ENCODE results near the gene TMEM248.
A peak's percentile ranks its signal among the peaks of the same experiment; 100 is the strongest.

The TMEM248 gene

DNA sequence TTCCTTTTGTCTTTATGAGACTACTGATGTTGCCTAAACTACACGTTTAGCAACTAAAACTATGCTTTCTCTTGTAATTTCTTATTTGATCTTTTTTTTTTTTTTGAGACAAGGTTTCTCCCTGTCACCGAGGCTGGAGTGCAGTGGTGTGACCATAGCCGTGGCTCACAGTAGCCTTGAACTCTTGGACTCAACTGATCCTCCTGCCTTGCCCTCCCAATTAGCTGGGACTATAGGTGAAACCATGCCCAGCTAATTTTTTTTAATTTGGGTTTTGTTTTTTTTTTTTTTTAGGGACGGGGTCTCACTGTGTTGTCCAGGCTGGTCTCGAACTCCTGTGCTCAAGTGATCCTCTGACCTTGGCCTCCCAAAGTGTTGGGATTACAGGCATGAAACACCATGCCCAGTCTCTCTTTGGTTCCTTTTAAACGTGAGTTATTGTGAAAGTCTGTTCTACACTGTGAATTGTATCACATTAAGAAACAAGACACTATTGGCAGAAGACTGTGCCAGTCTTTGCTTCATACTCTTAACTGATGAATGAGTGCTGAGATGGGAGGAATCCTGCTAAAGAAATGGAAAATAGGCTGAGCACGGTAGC lies 6.4 kb downstream of the TMEM248 start:
- no peak overlapping the region for H3K27ac ChIP-seq (ENCODE audit: low read depth, low read length)
- H3K27me3 ChIP-seq (ENCODE audit: control insufficient read depth, insufficient read depth, low read length): no peaks in the 10 kb centered on the region
- no peaks in the 10 kb centered on the region for H3K36me3 ChIP-seq (ENCODE audit: control insufficient read depth, insufficient read depth, low read length)
- H3K9me3 ChIP-seq (ENCODE audit: control insufficient read depth, insufficient read depth, low read length): no peaks in the 10 kb centered on the region
- H3K4me1 ChIP-seq (ENCODE audit: control insufficient read depth, insufficient read depth, low read length): peaks cover 8% of the 10 kb centered on the region; the same call in 1 of the 2 replicates
- no peak overlapping the region for H3K9ac ChIP-seq (ENCODE audit: low read depth, low read length)
- H3K4me3 ChIP-seq (ENCODE audit: low read depth, low read length): no peak overlapping the region

DNA sequence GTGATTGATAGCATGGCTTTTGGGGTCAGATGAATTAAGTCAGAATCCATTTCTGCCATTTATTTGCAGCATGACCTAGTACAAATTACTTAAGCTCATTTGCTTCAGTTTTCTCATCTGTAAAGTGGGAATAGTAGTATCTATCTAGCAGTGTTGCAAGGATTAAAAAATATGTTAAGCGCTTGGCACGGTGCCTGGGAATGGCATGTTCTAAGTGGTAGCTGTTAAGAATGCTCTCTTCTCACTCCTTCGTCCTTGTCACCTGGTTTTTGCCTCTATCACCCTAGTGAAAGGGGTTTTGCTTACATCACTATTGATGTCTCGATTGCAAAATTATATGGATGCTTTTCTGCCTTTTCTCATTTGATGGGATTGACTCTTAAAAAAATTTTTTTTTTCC lies 7.4 kb downstream of the TMEM248 start:
- Histone ChIP-seq H3K36me3 (ENCODE audit: control insufficient read depth, insufficient read depth, low read length) (no peaks in the 10 kb centered on the region), H3K4me3 (ENCODE audit: low read depth, low read length) (no peak overlapping the region), H3K4me1 (ENCODE audit: control insufficient read depth, insufficient read depth, low read length) (peaks cover 8% of the 10 kb centered on the region; the same call in 1 of the 2 replicates), H3K27me3 (ENCODE audit: control insufficient read depth, insufficient read depth, low read length) (no peaks in the 10 kb centered on the region), H3K27ac (ENCODE audit: low read depth, low read length) (no peak overlapping the region), H3K9ac (ENCODE audit: low read depth, low read length) (no peak overlapping the region), H3K9me3 (ENCODE audit: control insufficient read depth, insufficient read depth, low read length) (no peaks in the 10 kb centered on the region)

DNA sequence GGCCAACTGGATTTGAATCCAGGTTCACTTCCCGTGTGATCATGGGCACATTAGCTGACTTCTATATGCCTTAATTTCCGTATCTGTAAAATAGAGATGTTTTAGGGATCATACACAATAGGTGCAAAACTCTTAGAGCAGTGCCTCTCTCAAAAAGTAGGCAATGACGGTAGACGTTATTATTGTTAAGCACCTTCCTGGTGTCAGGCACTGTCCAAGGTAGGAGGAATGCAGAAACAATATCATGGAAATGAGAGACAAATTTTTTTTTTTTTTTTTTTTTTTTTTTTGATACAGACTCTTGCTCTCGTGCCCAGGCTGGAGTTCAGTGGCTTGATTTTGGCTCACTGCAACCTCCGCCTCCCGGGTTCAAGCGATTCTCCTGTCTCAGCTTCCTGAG lies 8.1 kb downstream of the TMEM248 start:
- Histone ChIP-seq H3K27me3 (ENCODE audit: control insufficient read depth, insufficient read depth, low read length) (no peaks in the 10 kb centered on the region), H3K27ac (ENCODE audit: low read depth, low read length) (no peak overlapping the region), H3K4me1 (ENCODE audit: control insufficient read depth, insufficient read depth, low read length) (peaks cover 8% of the 10 kb centered on the region; the same call in 1 of the 2 replicates), H3K36me3 (ENCODE audit: control insufficient read depth, insufficient read depth, low read length) (no peaks in the 10 kb centered on the region), H3K9me3 (ENCODE audit: control insufficient read depth, insufficient read depth, low read length) (no peaks in the 10 kb centered on the region), H3K9ac (ENCODE audit: low read depth, low read length) (no peak overlapping the region), H3K4me3 (ENCODE audit: low read depth, low read length) (no peak overlapping the region)

DNA sequence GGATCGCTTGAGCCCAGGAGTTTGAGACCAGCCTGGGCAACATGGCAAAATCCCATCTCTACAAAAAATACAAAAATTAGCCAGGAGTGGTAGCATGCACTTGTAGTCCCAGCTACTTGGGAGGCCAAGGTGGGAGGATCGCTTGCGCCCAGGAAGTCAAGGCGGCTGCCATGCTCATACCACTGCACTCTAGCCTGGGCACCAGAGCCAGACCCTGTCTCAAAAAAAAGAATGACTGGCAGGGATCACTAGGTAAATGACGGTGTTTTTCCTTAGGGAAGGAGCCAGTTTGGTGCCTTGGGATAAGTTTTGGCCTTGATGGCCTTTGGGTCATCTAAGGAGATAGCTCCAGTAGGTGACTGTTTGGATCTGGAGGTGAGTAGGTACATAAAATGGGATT lies 8.9 kb downstream of the TMEM248 start:
- Histone ChIP-seq H3K36me3 (ENCODE audit: control insufficient read depth, insufficient read depth, low read length) (no peaks in the 10 kb centered on the region), H3K9ac (ENCODE audit: low read depth, low read length) (no peak overlapping the region), H3K27ac (ENCODE audit: low read depth, low read length) (no peak overlapping the region), H3K4me3 (ENCODE audit: low read depth, low read length) (no peak overlapping the region), H3K9me3 (ENCODE audit: control insufficient read depth, insufficient read depth, low read length) (no peaks in the 10 kb centered on the region), H3K27me3 (ENCODE audit: control insufficient read depth, insufficient read depth, low read length) (no peaks in the 10 kb centered on the region), H3K4me1 (ENCODE audit: control insufficient read depth, insufficient read depth, low read length) (peaks cover 8% of the 10 kb centered on the region; the same call in 1 of the 2 replicates)

DNA sequence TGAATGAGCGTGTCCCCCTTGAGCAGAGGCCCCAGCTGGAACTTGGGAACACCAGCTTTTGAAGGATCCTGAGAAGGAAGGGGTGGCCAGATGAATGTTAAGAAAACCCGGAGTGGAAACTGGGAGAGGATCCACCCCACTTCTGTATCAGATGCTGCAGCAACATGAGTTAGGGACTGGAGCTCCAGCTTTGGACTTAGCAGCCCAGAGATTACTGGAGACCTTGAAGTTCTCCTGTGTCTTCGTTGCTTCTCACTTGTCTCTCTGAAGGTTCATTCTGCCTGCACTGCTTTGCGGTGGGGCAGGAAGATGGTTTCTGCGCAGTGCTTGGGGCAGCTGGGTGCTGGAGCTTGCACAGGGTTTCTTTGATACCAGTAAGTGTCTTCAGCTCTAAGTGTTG lies 9.3 kb downstream of the TMEM248 start:
- H3K27ac ChIP-seq (ENCODE audit: low read depth, low read length): no peak overlapping the region
- no peaks in the 10 kb centered on the region for H3K36me3 ChIP-seq (ENCODE audit: control insufficient read depth, insufficient read depth, low read length)

DNA sequence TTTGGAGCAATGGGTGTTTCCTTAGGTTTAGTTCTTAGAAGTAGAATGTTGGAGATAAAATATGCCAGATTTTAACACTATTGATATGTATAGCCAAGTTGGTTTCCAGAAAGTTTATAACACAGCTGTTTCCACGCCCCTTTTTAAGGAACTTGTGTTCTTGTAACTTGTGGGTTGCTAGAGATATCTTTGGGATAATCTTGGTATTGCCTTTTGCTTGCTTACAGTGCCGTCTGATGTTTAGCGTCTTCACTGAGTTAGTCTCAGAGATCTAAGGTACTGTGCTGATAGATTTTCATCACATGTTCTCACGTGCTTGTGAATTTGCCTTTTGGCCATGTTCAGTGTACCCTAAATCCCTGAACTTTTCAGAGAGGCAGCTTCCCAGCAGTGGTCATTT lies 12.4 kb downstream of the TMEM248 start:
- H3K9ac ChIP-seq (ENCODE audit: low read depth, low read length): no peak overlapping the region
- H3K36me3 ChIP-seq (ENCODE audit: control insufficient read depth, insufficient read depth, low read length): no peaks in the 10 kb centered on the region

More for the DNA sequence above, 9.3 kb downstream of the TMEM248 start:
- peak overlapping the region; percentile 18; the same call in 1 of the 2 replicates for H3K4me3 ChIP-seq (ENCODE audit: low read depth, low read length)
- no peaks in the 10 kb centered on the region for H3K27me3 ChIP-seq (ENCODE audit: control insufficient read depth, insufficient read depth, low read length)
- peaks cover 8% of the 10 kb centered on the region; the same call in 1 of the 2 replicates for H3K4me1 ChIP-seq (ENCODE audit: control insufficient read depth, insufficient read depth, low read length)
- no peak overlapping the region for H3K9ac ChIP-seq (ENCODE audit: low read depth, low read length)
- H3K9me3 ChIP-seq (ENCODE audit: control insufficient read depth, insufficient read depth, low read length): no peaks in the 10 kb centered on the region

DNA sequence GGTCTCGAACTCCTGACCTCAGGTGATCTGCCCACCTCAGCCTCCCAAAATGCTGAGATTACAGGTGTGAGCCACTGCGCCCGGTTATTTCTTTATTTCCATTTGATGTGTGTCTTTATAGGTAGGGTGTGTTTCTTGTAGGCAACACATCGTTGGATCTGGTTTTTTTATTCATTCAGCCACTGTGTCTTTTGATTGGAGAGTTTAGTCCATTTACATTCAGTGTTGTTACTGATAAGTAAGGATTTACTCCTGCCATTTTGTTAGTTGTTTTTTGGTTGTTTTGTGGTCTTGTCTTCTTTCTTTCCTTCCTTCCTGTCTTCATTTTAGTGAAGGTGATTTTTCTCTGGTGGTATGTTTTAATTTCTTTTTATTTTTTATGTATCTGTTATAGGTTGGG lies 16.9 kb downstream of the TMEM248 start:
- Histone ChIP-seq H3K27me3 (ENCODE audit: control insufficient read depth, insufficient read depth, low read length) (no peaks in the 10 kb centered on the region), H3K9ac (ENCODE audit: low read depth, low read length) (no peak overlapping the region), H3K4me3 (ENCODE audit: low read depth, low read length) (no peak overlapping the region), H3K27ac (ENCODE audit: low read depth, low read length) (no peak overlapping the region), H3K9me3 (ENCODE audit: control insufficient read depth, insufficient read depth, low read length) (no peaks in the 10 kb centered on the region), H3K4me1 (ENCODE audit: control insufficient read depth, insufficient read depth, low read length) (no peaks in the 10 kb centered on the region), H3K36me3 (ENCODE audit: control insufficient read depth, insufficient read depth, low read length) (peaks cover 17% of the 10 kb centered on the region)

More for the DNA sequence above, 12.4 kb downstream of the TMEM248 start:
- no peak overlapping the region for H3K4me3 ChIP-seq (ENCODE audit: low read depth, low read length)
- H3K4me1 ChIP-seq (ENCODE audit: control insufficient read depth, insufficient read depth, low read length): peaks cover 8% of the 10 kb centered on the region; the same call in 1 of the 2 replicates
- no peak overlapping the region for H3K27ac ChIP-seq (ENCODE audit: low read depth, low read length)
- no peaks in the 10 kb centered on the region for H3K9me3 ChIP-seq (ENCODE audit: control insufficient read depth, insufficient read depth, low read length)
- H3K27me3 ChIP-seq (ENCODE audit: control insufficient read depth, insufficient read depth, low read length): no peaks in the 10 kb centered on the region

DNA sequence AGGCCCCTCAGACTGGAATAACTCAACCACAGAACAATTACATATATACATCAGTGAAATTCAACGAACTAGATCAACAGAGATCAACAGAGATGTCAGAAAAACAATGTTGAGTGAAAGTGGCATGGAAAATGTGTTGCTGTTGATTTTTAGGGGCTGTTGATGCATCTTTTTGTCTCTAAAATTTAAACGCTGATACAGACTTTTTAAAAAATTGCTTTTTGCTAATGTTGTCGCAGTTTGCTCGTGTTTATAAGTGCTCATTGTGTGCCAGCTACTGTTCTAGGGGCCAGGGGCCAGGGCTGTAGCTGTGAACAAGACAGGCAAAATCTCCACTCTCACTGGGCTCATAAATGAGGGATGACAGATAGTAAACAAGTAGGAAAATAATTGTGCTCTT lies 18.3 kb downstream of the TMEM248 start:
- H3K9ac ChIP-seq (ENCODE audit: low read depth, low read length): no peak overlapping the region
- H3K4me1 ChIP-seq (ENCODE audit: control insufficient read depth, insufficient read depth, low read length): no peaks in the 10 kb centered on the region
- H3K36me3 ChIP-seq (ENCODE audit: control insufficient read depth, insufficient read depth, low read length): peaks cover 27% of the 10 kb centered on the region
- no peak overlapping the region for H3K27ac ChIP-seq (ENCODE audit: low read depth, low read length)
- H3K9me3 ChIP-seq (ENCODE audit: control insufficient read depth, insufficient read depth, low read length): no peaks in the 10 kb centered on the region
- H3K4me3 ChIP-seq (ENCODE audit: low read depth, low read length): no peak overlapping the region
- no peaks in the 10 kb centered on the region for H3K27me3 ChIP-seq (ENCODE audit: control insufficient read depth, insufficient read depth, low read length)

DNA sequence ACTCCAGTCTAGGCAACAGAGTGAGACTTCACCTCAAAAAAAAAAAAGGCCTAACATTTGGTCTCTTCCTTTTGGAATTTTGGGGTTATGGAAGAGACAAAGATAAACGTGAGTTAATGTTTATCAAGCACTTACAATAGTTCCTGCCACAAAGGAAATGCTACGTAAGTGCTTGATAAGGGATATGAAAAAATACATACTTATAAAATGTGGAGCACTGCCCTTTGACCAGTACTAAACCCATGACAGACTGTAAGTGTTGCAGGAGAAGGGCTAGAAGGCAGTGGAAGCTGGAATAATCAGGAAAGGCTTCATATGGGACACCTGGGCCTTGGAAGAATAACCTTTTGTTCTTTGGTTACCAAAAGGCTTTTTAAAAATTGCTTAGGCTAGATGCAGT lies 25.5 kb downstream of the TMEM248 start:
- H3K27ac ChIP-seq (ENCODE audit: low read depth, low read length): no peak overlapping the region

DNA sequence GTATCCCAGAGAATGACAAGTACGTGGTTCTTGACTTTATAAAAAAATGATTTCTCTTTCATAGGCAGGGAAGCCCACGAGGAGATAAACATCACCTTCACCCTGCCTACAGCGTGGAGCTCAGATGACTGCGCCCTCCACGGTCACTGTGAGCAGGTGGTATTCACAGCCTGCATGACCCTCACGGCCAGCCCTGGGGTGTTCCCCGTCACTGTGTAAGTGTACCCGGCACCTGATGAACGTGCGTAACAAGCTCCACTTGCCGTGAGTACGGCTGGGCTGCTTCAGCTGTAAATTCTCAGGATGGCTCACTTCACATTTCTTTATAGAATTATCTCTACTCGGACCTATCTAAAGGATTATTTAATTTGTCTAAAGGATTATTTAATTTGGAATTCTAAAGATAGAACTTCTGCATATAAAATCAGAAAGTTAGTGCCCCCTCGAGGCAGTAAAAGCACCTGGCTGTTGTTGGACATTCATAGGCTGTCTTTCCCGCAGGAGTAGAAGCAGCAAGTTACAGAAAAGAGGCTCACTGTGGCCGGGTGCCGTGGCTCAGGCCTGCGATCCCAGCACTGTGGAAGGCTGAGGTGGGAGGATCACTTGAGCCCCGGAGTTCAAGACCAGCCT lies 27.6 kb downstream of the TMEM248 start:
- H3K27ac ChIP-seq (ENCODE audit: low read depth, low read length): no peak overlapping the region
- no peaks in the 10 kb centered on the region for H3K4me1 ChIP-seq (ENCODE audit: control insufficient read depth, insufficient read depth, low read length)
- H3K9me3 ChIP-seq (ENCODE audit: control insufficient read depth, insufficient read depth, low read length): no peaks in the 10 kb centered on the region
- H3K27me3 ChIP-seq (ENCODE audit: control insufficient read depth, insufficient read depth, low read length): no peaks in the 10 kb centered on the region
- no peak overlapping the region for H3K4me3 ChIP-seq (ENCODE audit: low read depth, low read length)
- H3K9ac ChIP-seq (ENCODE audit: low read depth, low read length): no peak overlapping the region
- peaks cover 75% of the 10 kb centered on the region for H3K36me3 ChIP-seq (ENCODE audit: control insufficient read depth, insufficient read depth, low read length)

More for the DNA sequence above, 25.5 kb downstream of the TMEM248 start:
- no peaks in the 10 kb centered on the region for H3K9me3 ChIP-seq (ENCODE audit: control insufficient read depth, insufficient read depth, low read length)
- no peaks in the 10 kb centered on the region for H3K4me1 ChIP-seq (ENCODE audit: control insufficient read depth, insufficient read depth, low read length)
- H3K9ac ChIP-seq (ENCODE audit: low read depth, low read length): no peak overlapping the region
- H3K36me3 ChIP-seq (ENCODE audit: control insufficient read depth, insufficient read depth, low read length): peaks cover 76% of the 10 kb centered on the region
- H3K27me3 ChIP-seq (ENCODE audit: control insufficient read depth, insufficient read depth, low read length): no peaks in the 10 kb centered on the region
- no peak overlapping the region for H3K4me3 ChIP-seq (ENCODE audit: low read depth, low read length)

DNA sequence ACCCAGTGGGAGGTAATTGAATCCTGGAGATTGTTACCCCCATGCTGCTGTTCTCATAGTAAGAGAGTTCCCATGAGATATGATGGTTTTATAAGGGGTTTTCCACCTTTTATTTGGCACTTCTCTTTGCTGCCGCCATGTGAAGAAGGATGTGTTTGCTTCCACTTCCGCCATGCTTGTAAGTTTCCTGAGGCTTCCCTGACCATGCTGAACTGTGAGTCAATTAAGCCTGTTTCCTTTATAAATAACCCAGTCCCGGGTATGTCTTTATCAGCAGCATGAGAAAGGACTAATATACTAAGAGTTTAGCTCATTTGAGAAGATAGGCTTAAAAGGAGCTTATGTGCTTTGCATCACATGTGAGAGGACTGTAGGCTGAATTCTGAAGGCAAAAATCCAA lies 29.3 kb downstream of the TMEM248 start:
- no peak overlapping the region for H3K9ac ChIP-seq (ENCODE audit: low read depth, low read length)
- H3K36me3 ChIP-seq (ENCODE audit: control insufficient read depth, insufficient read depth, low read length): peaks cover 72% of the 10 kb centered on the region
- no peaks in the 10 kb centered on the region for H3K27me3 ChIP-seq (ENCODE audit: control insufficient read depth, insufficient read depth, low read length)
- H3K27ac ChIP-seq (ENCODE audit: low read depth, low read length): no peak overlapping the region
- H3K4me3 ChIP-seq (ENCODE audit: low read depth, low read length): no peak overlapping the region
- H3K4me1 ChIP-seq (ENCODE audit: control insufficient read depth, insufficient read depth, low read length): no peaks in the 10 kb centered on the region
- H3K9me3 ChIP-seq (ENCODE audit: control insufficient read depth, insufficient read depth, low read length): no peaks in the 10 kb centered on the region
